Activated naive CD8-positive, alpha-beta T cell treated with anti-CD3 and anti-CD28 coated beads for 36 hours (primary cell): Measurements from ENCODE around the gene LRRC4. TPM values are rescaled to one million over a fixed set of nuclear protein-coding genes. Genes with fewer than 3 reads are reported as not detected.
A peak's percentile ranks its signal among the peaks of the same experiment; 100 is the strongest.

Source experiments
- DNase-seq: peaks from one replicate; pipeline ENCODE4 v3.0.0; 2021
- H3K27ac Mint-ChIP-seq: one replicate; pipeline ENCODE4 v1.8.0; 2022; ENCODE audit warnings: mild to moderate bottlenecking, moderate library complexity, mixed read lengths
- H3K27me3 Mint-ChIP-seq: one replicate; pipeline ENCODE4 v1.8.0; 2022; ENCODE audit warnings: mild to moderate bottlenecking, mixed read lengths
- H3K36me3 Mint-ChIP-seq: one replicate; pipeline ENCODE4 v1.8.0; 2021; ENCODE audit warnings: mild to moderate bottlenecking, mixed read lengths
- H3K4me1 Mint-ChIP-seq: one replicate; pipeline ENCODE4 v1.8.0; 2021; ENCODE audit warnings: mixed read lengths
- H3K4me3 Mint-ChIP-seq: one replicate; pipeline ENCODE4 v1.8.0; 2022; ENCODE audit warnings: mild to moderate bottlenecking, moderate library complexity, mixed read lengths
- H3K9me3 Mint-ChIP-seq: one replicate; pipeline ENCODE4 v1.8.0; 2022; ENCODE audit warnings: mixed read lengths
- total RNA-seq, 2 experiments: library from RNA; stranded (reverse); gene quantifications; one replicate each; pipeline ENCODE4 v1.2.3, GENCODE V29; 2021

LRRC4 gene
- total RNA-seq, 2 experiments from 2014 or later, result not detected

DNA sequence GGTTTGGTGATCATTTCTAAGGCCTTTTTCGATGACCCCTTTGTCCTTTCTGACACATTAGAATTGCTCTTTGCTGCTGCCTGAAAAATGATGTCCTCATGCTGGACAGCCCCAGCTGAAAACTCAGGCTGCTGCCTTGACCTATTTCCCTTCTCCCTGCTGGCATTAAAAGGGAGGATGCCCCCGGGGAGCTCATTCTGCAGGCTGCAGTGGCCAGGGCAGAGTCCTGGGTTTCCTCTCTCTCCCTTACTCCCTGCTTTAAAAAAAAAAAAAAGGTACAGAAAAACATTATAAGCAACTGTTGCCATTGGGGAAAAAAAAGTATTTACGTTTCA lies 35.4 kb downstream of the LRRC4 start:
- Mint-ChIP-seq H3K27ac (no peak overlapping the region), H3K4me3 (no peak overlapping the region), H3K27me3 (no peaks in the 10 kb centered on the region), H3K9me3 (no peaks in the 10 kb centered on the region), H3K36me3 (peaks cover 19% of the 10 kb centered on the region), H3K4me1 (peaks cover 2% of the 10 kb centered on the region)
- no peak for DNase-seq

DNA sequence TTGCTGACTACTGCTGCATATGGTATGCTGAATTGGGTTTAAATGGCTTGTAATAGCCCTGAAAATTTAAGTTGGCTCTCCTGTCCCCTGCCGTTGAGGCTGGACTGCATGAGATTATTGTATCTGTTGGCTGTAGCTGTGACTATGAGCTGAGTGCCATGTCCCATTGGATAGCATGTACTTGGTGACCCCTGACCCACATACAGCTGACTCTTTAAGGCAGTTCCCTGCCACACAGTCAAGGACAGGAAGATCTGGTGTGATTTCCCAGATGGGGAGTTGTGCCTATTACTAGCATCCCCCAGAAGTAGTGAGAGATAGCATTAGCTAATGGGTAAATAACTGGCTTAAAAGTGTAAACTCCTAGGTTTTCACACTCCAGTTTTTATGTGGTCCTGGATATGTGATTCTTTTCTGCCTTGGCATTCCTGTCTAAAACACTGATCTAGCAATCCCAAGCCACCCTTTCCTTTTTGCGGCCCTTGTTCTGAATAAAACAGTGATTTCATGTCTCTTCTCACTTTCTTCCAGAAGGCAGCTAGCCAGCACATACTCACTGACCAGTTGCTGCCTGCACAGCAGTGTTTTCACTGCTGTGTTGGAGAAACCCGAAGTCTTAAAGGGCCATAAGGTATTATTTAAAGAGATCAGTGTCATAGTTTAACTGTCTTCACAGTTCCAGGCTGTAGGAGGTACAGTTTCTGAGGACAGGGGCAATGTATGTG lies 35.9 kb downstream of the LRRC4 start:
- Mint-ChIP-seq H3K27ac (no peak overlapping the region), H3K9me3 (no peaks in the 10 kb centered on the region), H3K27me3 (no peaks in the 10 kb centered on the region), H3K36me3 (peaks cover 20% of the 10 kb centered on the region), H3K4me1 (no peaks in the 10 kb centered on the region), H3K4me3 (no peak overlapping the region)
- DNase-seq, result no peak

DNA sequence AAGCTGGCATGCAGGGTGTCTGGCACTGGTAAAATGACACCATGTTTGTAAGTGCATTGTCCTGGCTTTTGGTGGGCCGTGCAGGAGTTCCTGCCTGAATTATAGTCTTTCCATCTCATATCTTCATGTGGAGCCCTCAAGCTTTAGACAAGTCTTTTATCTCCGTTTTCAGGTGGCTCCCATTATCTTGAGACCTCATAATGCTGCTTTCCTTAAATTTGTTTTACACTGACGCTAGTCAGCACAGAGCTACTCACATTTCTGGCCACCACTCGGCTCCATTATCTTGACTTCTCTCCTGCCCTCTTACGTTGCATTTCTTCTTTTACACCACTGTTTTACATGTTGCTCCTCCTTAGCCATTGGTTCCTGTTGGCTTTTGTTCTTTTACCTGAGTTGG lies 37.2 kb downstream of the LRRC4 start:
- DNase-seq, result no peak
- Mint-ChIP-seq H3K4me3 (no peak overlapping the region), H3K27ac (no peak overlapping the region), H3K36me3 (peaks cover 18% of the 10 kb centered on the region), H3K9me3 (no peaks in the 10 kb centered on the region), H3K27me3 (no peaks in the 10 kb centered on the region), H3K4me1 (no peaks in the 10 kb centered on the region)

DNA sequence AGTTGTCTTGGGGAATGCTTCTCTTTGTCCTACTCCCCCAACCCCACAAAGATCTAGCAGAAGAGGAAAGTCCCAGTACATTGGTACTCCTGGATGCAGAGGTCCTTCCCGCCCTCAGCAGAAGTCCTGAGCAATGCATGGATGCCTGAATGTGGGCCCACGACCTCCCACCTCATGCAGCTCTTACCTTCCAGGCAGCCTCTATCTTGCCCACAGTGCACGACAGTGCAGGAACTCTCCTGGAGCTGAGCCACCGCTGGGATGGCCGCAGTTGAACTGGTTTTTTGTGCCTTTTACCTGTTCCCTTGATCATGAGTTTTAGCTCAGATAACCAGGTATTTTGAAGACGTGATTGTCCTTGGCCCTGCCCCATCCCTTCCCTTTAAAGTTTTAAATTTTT lies 37.9 kb downstream of the LRRC4 start:
- Mint-ChIP-seq H3K4me1 (no peaks in the 10 kb centered on the region), H3K4me3 (no peak overlapping the region), H3K9me3 (no peaks in the 10 kb centered on the region), H3K27ac (no peak overlapping the region), H3K36me3 (peaks cover 14% of the 10 kb centered on the region), H3K27me3 (no peaks in the 10 kb centered on the region)
- no peak for DNase-seq

DNA sequence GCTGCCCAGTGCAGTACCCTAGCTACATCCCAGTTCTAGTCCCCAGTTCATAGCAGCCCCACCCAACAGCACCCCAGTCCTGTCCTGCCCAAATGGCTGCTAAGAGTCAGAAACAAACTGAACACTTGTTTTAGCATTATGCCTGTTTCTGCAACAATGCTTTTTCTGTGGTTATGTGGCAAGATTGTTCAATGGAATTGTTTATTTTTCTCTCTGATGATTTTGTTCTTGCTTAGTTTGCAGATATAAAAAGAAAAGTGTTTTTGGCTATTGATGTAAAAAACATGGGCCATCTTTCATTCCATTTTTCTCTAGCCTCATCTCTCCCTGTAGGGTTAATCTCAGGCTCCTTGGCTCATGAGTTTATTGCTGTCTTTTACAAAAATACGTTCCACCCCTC lies 42.5 kb downstream of the LRRC4 start:
- no peaks in the 10 kb centered on the region for H3K27me3 Mint-ChIP-seq
- DNase-seq, result no peak
- H3K4me3 Mint-ChIP-seq, result no peak overlapping the region
- H3K4me1 Mint-ChIP-seq, result peaks cover 3% of the 10 kb centered on the region
- H3K36me3 Mint-ChIP-seq, result peaks cover 12% of the 10 kb centered on the region
- H3K9me3 Mint-ChIP-seq, result no peaks in the 10 kb centered on the region
- H3K27ac Mint-ChIP-seq, result no peak overlapping the region

DNA sequence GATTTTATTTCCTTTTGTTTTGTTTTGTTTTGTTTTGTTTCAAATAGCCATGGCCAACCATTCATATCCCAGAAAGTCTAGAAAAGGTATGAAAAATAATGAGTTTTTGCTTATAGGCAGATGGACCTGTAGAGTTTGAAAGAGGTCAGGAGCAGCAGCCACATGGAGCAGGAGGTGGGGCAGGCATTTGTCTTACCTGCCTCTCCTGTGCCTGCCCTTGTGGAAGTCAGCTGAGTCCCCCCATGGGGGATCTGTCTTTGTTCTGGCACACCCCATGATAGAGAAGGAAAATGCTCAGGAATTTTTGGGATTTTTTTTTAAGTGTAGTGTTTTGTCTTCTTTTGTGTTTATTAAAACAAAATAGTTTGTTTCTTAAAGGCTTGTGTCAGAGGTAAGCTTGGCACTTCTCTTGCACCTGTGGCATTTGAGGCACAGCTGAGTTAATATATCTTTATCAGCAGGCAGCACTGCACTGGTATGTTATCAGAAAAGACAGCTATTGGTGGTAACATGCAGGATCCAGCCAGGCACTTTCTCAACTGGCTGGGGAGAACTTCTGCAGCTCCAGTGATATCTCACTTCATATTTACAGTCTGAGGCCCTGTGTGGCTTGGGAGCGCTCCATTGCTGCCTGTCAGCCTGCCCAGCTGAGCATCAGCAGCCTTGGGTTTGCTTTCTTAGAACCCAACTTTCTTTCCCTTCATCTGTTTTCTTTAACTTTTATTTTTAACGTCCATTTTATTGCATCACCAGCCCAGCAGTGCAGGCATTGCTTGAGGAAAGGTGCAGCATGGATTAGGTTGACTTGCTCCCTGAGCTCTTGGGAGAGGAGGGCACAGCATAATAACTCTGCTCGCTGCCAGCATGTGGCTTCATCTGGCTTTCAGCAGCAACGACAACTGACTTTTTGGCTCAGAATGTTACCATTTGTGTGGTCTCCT lies 44.4 kb downstream of the LRRC4 start:
- DNase-seq, result no peak
- Mint-ChIP-seq H3K4me3 (no peak overlapping the region), H3K27ac (peak overlapping the region; percentile 31), H3K4me1 (peaks cover 12% of the 10 kb centered on the region), H3K9me3 (no peaks in the 10 kb centered on the region), H3K36me3 (peaks cover 18% of the 10 kb centered on the region), H3K27me3 (no peaks in the 10 kb centered on the region)

DNA sequence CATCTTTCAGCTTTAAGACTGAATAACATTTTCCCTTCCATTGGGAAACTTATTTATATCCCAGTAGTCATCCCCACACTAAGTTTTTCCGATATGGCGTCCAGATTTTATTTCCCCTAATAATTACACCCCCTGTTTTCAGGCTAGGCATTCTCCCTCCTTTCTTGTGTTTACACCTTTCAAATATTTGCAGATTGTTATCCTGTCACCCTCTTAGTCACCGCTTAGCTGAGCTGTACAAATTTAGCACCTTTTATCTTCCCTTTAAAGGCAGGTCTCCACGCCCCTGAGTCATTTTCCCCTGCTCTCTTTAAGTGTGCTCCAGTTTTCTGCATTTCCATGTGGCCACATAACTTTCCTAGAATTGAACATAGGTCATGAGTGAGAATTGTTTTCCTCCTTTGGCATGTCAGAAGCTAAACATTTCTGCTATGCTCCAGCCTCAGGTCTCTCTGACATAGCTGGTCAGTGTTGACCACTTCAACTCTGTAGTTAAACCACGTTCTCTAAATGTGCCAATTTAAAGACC lies 47.4 kb downstream of the LRRC4 start:
- H3K36me3 Mint-ChIP-seq, result peaks cover 29% of the 10 kb centered on the region
- no peaks in the 10 kb centered on the region for H3K27me3 Mint-ChIP-seq
- H3K9me3 Mint-ChIP-seq, result peaks cover 7% of the 10 kb centered on the region
- no peak overlapping the region for H3K4me3 Mint-ChIP-seq
- no peak for DNase-seq
- H3K4me1 Mint-ChIP-seq, result peaks cover 18% of the 10 kb centered on the region
- H3K27ac Mint-ChIP-seq, result no peak overlapping the region

DNA sequence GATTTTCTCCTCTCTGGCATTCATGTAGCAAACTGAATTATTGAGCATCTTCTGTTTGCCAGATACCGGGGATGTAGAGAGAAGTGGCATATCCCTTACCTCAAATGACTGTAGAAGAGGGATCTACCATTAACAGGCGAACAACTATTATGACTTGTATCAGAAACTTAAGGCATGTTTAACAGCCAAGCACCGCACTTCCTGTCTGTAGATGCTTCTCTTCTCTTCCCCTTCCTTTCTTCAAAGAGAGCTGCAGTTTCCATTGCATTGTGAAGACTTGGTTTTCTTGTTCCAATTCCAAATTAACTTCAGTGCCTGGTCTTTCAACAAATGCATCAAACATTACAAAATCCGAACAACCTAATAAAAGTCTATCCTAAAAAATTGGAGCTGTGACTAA lies 49.3 kb downstream of the LRRC4 start:
- H3K4me3 Mint-ChIP-seq, result no peak overlapping the region
- H3K27ac Mint-ChIP-seq, result no peak overlapping the region
- H3K27me3 Mint-ChIP-seq, result no peaks in the 10 kb centered on the region
- no peak for DNase-seq
- H3K4me1 Mint-ChIP-seq, result peaks cover 18% of the 10 kb centered on the region
- H3K36me3 Mint-ChIP-seq, result peaks cover 46% of the 10 kb centered on the region
- peaks cover 24% of the 10 kb centered on the region for H3K9me3 Mint-ChIP-seq

DNA sequence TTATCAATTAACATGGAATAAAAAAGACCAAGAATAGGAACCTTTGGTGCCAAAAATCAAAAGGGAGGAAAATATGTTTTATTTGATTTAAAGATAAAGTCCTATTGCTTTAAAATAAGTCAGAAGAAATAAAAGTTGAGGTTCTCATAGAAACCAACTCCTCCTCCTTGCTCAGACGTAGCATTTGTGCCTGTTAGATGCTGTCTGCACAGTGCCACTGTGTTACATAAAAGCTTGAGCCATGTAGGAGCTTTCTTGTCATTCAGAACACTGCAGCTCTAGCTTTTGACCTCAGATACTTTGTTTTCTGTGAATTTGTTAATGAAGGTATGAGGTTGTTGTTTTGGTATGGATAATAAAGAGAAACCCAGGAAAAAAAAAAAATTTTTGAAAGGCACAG lies 50.3 kb downstream of the LRRC4 start:
- DNase-seq, result no peak
- Mint-ChIP-seq H3K27me3 (no peaks in the 10 kb centered on the region), H3K27ac (no peak overlapping the region), H3K4me3 (no peak overlapping the region), H3K36me3 (peaks cover 55% of the 10 kb centered on the region), H3K9me3 (peaks cover 25% of the 10 kb centered on the region), H3K4me1 (peaks cover 18% of the 10 kb centered on the region)

DNA sequence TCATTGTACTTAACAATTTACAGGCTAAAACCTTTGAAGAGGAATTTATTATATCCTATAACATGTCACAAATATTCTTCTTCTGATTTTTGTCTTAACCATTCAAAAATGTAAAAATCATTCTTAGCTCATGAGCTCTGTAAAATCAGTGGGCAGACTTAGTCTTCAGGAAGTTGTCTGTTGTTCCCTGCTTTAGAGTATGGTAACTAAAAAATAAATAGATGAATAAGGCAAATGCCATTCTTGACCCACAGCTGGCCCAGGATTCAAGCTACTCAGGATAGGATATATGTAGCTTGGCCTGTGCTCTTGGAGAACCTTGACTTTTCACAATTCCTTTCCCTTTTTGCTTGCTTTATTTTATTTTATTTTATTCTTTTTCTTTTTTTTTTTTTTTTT lies 51.5 kb downstream of the LRRC4 start:
- Mint-ChIP-seq H3K9me3 (peaks cover 25% of the 10 kb centered on the region), H3K36me3 (peaks cover 62% of the 10 kb centered on the region), H3K27ac (no peak overlapping the region), H3K4me3 (no peak overlapping the region), H3K4me1 (peaks cover 18% of the 10 kb centered on the region), H3K27me3 (no peaks in the 10 kb centered on the region)
- DNase-seq, result no peak

DNA sequence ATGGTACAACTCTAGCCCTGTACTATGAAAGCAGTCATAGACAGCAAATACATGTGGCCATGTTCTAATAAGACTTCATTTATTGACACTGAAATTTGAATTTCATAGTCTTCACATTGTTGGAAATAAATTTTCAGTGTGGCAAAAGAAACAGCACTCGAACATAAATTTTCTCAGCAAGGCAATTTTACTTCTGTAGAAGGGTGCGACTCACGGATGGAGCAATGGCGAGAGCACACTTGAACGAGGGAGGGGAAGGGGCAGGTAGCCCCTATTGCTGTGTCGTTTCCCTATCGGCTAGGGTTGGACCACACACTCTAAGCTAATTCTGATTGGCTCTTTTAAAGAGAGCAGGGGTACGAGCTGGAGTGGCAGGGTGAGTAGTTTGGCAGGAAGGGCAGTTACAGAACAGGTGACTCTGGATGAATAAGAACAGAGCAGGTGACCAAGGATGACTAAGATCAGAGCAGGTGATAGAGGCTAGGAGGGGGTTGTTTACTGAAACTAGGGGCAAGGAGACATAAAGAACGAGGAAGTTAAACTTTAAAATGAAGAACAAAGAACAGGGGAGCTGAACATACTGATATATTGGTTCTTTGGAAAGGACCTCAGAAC lies 52.0 kb downstream of the LRRC4 start:
- peaks cover 67% of the 10 kb centered on the region for H3K36me3 Mint-ChIP-seq
- no peak overlapping the region for H3K27ac Mint-ChIP-seq

DNA sequence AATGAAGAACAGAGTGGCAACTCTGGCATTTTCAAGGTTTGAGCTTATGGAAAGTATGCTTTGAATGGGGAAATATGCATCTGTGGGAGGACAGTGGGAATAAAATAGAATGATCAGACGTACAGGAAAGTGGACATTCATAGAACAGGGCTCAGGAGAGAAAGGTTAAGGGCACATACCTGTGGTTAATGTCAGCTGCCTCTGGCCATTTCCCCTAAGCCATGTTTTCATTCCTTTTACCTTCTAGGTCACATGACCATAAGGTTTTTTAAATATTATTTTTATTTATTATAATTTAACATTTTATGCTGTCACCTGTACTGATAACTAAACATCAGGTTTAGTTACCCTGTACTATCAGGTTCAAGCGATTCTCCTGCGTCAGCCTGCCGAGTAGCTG lies 52.8 kb downstream of the LRRC4 start:
- Mint-ChIP-seq H3K4me3 (no peak overlapping the region), H3K27ac (no peak overlapping the region), H3K9me3 (peaks cover 25% of the 10 kb centered on the region), H3K4me1 (peaks cover 13% of the 10 kb centered on the region), H3K36me3 (peaks cover 70% of the 10 kb centered on the region), H3K27me3 (no peaks in the 10 kb centered on the region)
- no peak for DNase-seq

More for the DNA sequence above, 52.0 kb downstream of the LRRC4 start:
- Mint-ChIP-seq H3K4me3 (no peak overlapping the region), H3K9me3 (peaks cover 25% of the 10 kb centered on the region), H3K27me3 (no peaks in the 10 kb centered on the region), H3K4me1 (peaks cover 18% of the 10 kb centered on the region)
- no peak for DNase-seq
